CD4-positive, alpha-beta T cell treated with Interleukin-10 for 1 hour (primary cell): ENCODE data around the gene HBEGF.
A peak's percentile ranks its signal among the peaks of the same experiment; 100 is the strongest.

ENCODE experiments used
- DNase-seq: peaks from one replicate; pipeline ENCODE4 v3.0.0-alpha.2; 2020

HBEGF gene

GRCh38 chr5:140331638-140332037 lies 14.8 kb downstream of the HBEGF start:
- no peak for DNase-seq

- no peak for DNase-seq
These were observed 16.5 kb downstream of the HBEGF start for GRCh38 chr5:140329739-140330481.

GRCh38 chr5:140328036-140328764 lies 18.2 kb downstream of the HBEGF start:
- DNase-seq = no peak

- DNase-seq = no peak
These were observed 18.8 kb downstream of the HBEGF start for GRCh38 chr5:140327589-140327988.

GRCh38 chr5:140325486-140325885 lies 20.9 kb downstream of the HBEGF start:
- no peak for DNase-seq

- DNase-seq = no peak
These were observed 21.7 kb downstream of the HBEGF start for GRCh38 chr5:140324617-140325241.

- no peak for DNase-seq
These were observed 22.3 kb downstream of the HBEGF start for GRCh38 chr5:140324041-140324600.

- no peak for DNase-seq
These were observed 23.4 kb downstream of the HBEGF start for GRCh38 chr5:140322751-140323731.

GRCh38 chr5:140321796-140322195 lies 24.6 kb downstream of the HBEGF start:
- peak; percentile 15 for DNase-seq

GRCh38 chr5:140319833-140320232 lies 26.6 kb downstream of the HBEGF start:
- no peak for DNase-seq

GRCh38 chr5:140318792-140319191 lies 27.6 kb downstream of the HBEGF start:
- no peak for DNase-seq

GRCh38 chr5:140317859-140318258 lies 28.5 kb downstream of the HBEGF start:
- no peak for DNase-seq

GRCh38 chr5:140312791-140313189 lies 33.6 kb downstream of the HBEGF start:
- no peak for DNase-seq

GRCh38 chr5:140312067-140312790 lies 34.2 kb downstream of the HBEGF start:
- DNase-seq = no peak

- no peak for DNase-seq
These were observed 35.4 kb downstream of the HBEGF start for GRCh38 chr5:140311011-140311467.

- no peak for DNase-seq
These were observed 36.0 kb downstream of the HBEGF start for GRCh38 chr5:140310434-140310833.

- DNase-seq = no peak
These were observed 36.6 kb downstream of the HBEGF start for GRCh38 chr5:140309706-140310249.

- DNase-seq = no peak
These were observed 40.9 kb downstream of the HBEGF start for GRCh38 chr5:140305471-140305870.

GRCh38 chr5:140303966-140304365 lies 42.4 kb downstream of the HBEGF start:
- DNase-seq = no peak

GRCh38 chr5:140302786-140303639 lies 43.4 kb downstream of the HBEGF start, which contains the start of gene PFDN1:
TSS of gene PFDN1 (minus strand) at chr5:140303101. CDS start at chr5:140303073, 28 bp downstream.
- peak; percentile 94 for DNase-seq
